Activated naive CD4-positive, alpha-beta T cell treated with anti-CD3 and anti-CD28 coated beads, Interleukin-2, amount 50 U/mL, for 16 hours (primary cell): ENCODE measurements around the gene TTC28.

Experiments used
- DNase-seq: peaks from one replicate; pipeline ENCODE4 v3.0.0-alpha.2; 2020

Gene TTC28

GRCh38 chr22:28252539-28252938, 427.1 kb downstream of the TTC28 start:
- DNase-seq, result no peak

- no peak for DNase-seq
Measured at GRCh38 chr22:28250036-28250695, 429.5 kb downstream of the TTC28 start.

- no peak for DNase-seq
Measured at GRCh38 chr22:28249402-28249801, 430.2 kb downstream of the TTC28 start.

GRCh38 chr22:28247667-28248363, 431.8 kb downstream of the TTC28 start:
- DNase-seq, result no peak

- no peak for DNase-seq
Measured at GRCh38 chr22:28247136-28247535, 432.5 kb downstream of the TTC28 start.

- DNase-seq, result no peak
Measured at GRCh38 chr22:28246397-28246796, 433.2 kb downstream of the TTC28 start.

GRCh38 chr22:28245579-28246224, 433.9 kb downstream of the TTC28 start:
- DNase-seq, result no peak

- DNase-seq, result no peak
Measured at GRCh38 chr22:28244757-28245156, 434.9 kb downstream of the TTC28 start.

GRCh38 chr22:28243539-28243938, 436.1 kb downstream of the TTC28 start:
- DNase-seq, result no peak

GRCh38 chr22:28241656-28242290, 437.9 kb downstream of the TTC28 start:
- no peak for DNase-seq

- no peak for DNase-seq
Measured at GRCh38 chr22:28239941-28240340, 439.7 kb downstream of the TTC28 start.

GRCh38 chr22:28237783-28238182, 441.9 kb downstream of the TTC28 start:
- no peak for DNase-seq

- DNase-seq, result no peak
Measured at GRCh38 chr22:28237112-28237511, 442.5 kb downstream of the TTC28 start.

- no peak for DNase-seq
Measured at GRCh38 chr22:28232204-28232603, 447.4 kb downstream of the TTC28 start.

GRCh38 chr22:28231441-28231840, 448.2 kb downstream of the TTC28 start:
- no peak for DNase-seq

GRCh38 chr22:28230671-28231070, 449.0 kb downstream of the TTC28 start:
- DNase-seq, result no peak

- no peak for DNase-seq
Measured at GRCh38 chr22:28229566-28230485, 449.8 kb downstream of the TTC28 start.

GRCh38 chr22:28223826-28224225, 455.8 kb downstream of the TTC28 start:
- no peak for DNase-seq

GRCh38 chr22:28222976-28223745, 456.5 kb downstream of the TTC28 start:
- no peak for DNase-seq

- no peak for DNase-seq
Measured at GRCh38 chr22:28222571-28222970, 457.1 kb downstream of the TTC28 start.

- DNase-seq, result no peak
Measured at GRCh38 chr22:28222052-28222451, 457.6 kb downstream of the TTC28 start.
